ENCODE data around the gene SDSL. TPM values are rescaled to one million over a fixed set of nuclear protein-coding genes. Genes with fewer than 3 reads are reported as not detected.

SDSL gene
- total RNA-seq, 1 experiment from 2014 or later = 0.46 TPM

GRCh38 chr12:113399490-113399889 is 22.7 kb upstream of the SDSL start:
- TF ChIP-seq CTCF (conservative IDR thresholded peaks at IDR 0.05) = no peak
- H3K23ac ChIP-seq (ENCODE audit: insufficient read length, low read depth, low read length) = no peak overlapping the region
- H3K36me3 Mint-ChIP-seq (ENCODE audit: insufficient read depth in 1 of 3, low read depth in 3 of 3) = no peaks in the 10 kb centered on the region
- H2BK5ac ChIP-seq (ENCODE audit: insufficient read length, low read length) = no peak overlapping the region
- no peak overlapping the region for H3K4me2 ChIP-seq (ENCODE audit: insufficient read depth, insufficient read length, low read length)
- H3K4me3 Mint-ChIP-seq = no peak overlapping the region
- no peak overlapping the region for H3K18ac ChIP-seq (ENCODE audit: insufficient read length, low read depth, low read length)
- no peaks in the 10 kb centered on the region for H3K4me1 ChIP-seq (ENCODE audit: insufficient read depth, low read length)
- H3K23me2 ChIP-seq (ENCODE audit: insufficient read length, low read depth, low read length, poor library complexity, severe bottlenecking) = no peaks in the 10 kb centered on the region
- H2BK120ac ChIP-seq (ENCODE audit: low read depth, low read length, poor library complexity, severe bottlenecking) = no peak overlapping the region
- no peak overlapping the region for H4K91ac ChIP-seq (ENCODE audit: insufficient read length, low read depth, low read length)
- no peak overlapping the region for H3K14ac ChIP-seq (ENCODE audit: insufficient read depth, low read length)
- H3K9me3 ChIP-seq (ENCODE audit: control insufficient read depth, low read depth, low read length) = no peaks in the 10 kb centered on the region
- H3K56ac ChIP-seq (ENCODE audit: insufficient read length, low read depth, low read length) = no peak overlapping the region
- peaks cover 11 to 27% of the 10 kb centered on the region in 2 experiments for H3K4me1 Mint-ChIP-seq
- H3K27ac ChIP-seq (ENCODE audit: insufficient read length, low read depth, low read length) = no peak overlapping the region
- no peak overlapping the region for H4K8ac ChIP-seq (replicated peaks; ENCODE audit: insufficient read length, low read depth, low read length)
- no peak overlapping the region for H2BK20ac ChIP-seq (ENCODE audit: low read depth, low read length, poor library complexity, severe bottlenecking)
- no peak overlapping the region for H3T11ph ChIP-seq (ENCODE audit: low read length)
- peak overlapping the region in 1 of 3 experiments; percentile 44; a peak in 1 of 7 replicates for H3K27ac Mint-ChIP-seq
- no peaks in the 10 kb centered on the region for H3K9me3 Mint-ChIP-seq
- H3K27me3 ChIP-seq (ENCODE audit: insufficient read depth, low read length) = no peaks in the 10 kb centered on the region
- no peak overlapping the region for H2BK15ac ChIP-seq (ENCODE audit: low read depth, low read length)
- H3K27me3 Mint-ChIP-seq (ENCODE audit: low read depth) = peaks cover 9% of the 10 kb centered on the region
- no peaks in the 10 kb centered on the region for H3K79me1 ChIP-seq (ENCODE audit: insufficient read depth, low read depth, low read length, poor library complexity, severe bottlenecking)
- H2AK5ac ChIP-seq (ENCODE audit: insufficient read length, low read length) = no peak overlapping the region
- H3K79me2 ChIP-seq (ENCODE audit: insufficient read depth, low read length) = no peaks in the 10 kb centered on the region
- no peaks in the 10 kb centered on the region for H4K20me1 ChIP-seq (ENCODE audit: control insufficient read depth, insufficient read depth, insufficient read length)
- no peak overlapping the region for H3K4ac ChIP-seq (ENCODE audit: low read depth, low read length)
- H4K5ac ChIP-seq (ENCODE audit: insufficient read length, low read depth, low read length) = no peak overlapping the region
- no peak overlapping the region for H3K9ac ChIP-seq (ENCODE audit: extremely low read depth, insufficient read length, low read length)
- H2AFZ ChIP-seq (ENCODE audit: low read length) = no peak overlapping the region
- WGBS (ENCODE audit: extremely low coverage, insufficient read length, low lambda C conversion rate) = no CpG with 5 or more reads among the region's 12 CpGs
- H2BK12ac ChIP-seq (ENCODE audit: insufficient read length, low read depth, low read length) = no peak overlapping the region
- no peak for DNase-seq
